Tibial nerve (tissue), 3 donors: ENCODE results near the gene RAB8B.

Experiments used
- CTCF ChIP-seq, 5 experiments: fragments of 200-600 bp in 3 of 5; fragments of 450-650 bp in 2 of 5; sonication (generic) in 3 of 5; IDR thresholded peaks; one replicate each; pipeline ENCODE4 v1.5.1; 2016 to 2019; ENCODE audit warnings: antibody characterized with exemption in 5 of 5, mild to moderate bottlenecking in 3 of 5, moderate library complexity in 2 of 5
- POLR2A ChIP-seq, 2 donors: fragments of 450-650 bp; IDR thresholded peaks; one replicate each; pipeline ENCODE4 v1.6.1; 2017; ENCODE audit warnings: antibody characterized with exemption in 2 of 2, mild to moderate bottlenecking in 2 of 2, moderate library complexity in 2 of 2

GRCh38 chr15:63295341-63295740, 105.9 kb downstream of the RAB8B start:
- no peak for TF ChIP-seq CTCF (IDR thresholded peaks at IDR 0.05)
- TF ChIP-seq POLR2A (IDR thresholded peaks at IDR 0.05) = no peak
